SU-DHL-6 (cell line): ENCODE results near the gene SPSB2.

Experiments
- H2AFZ ChIP-seq: fragments of 200-600 bp; sonication (generic); 2 replicates; pipeline ENCODE4 v1.6.1; 2014; ENCODE audit warnings: low read depth, mild to moderate bottlenecking, moderate library complexity, mixed read lengths, antibody characterized with exemption, low read length; ENCODE audit not compliant: severe bottlenecking
- H3F3A ChIP-seq: fragments of 200-600 bp; shearing (Covaris generic); 2 replicates; pipeline ENCODE4 v1.6.0; 2016; ENCODE audit warnings: antibody characterized with exemption, mild to moderate bottlenecking; ENCODE audit not compliant: insufficient read depth
- H3K27ac ChIP-seq: fragments of 200-600 bp; sonication (generic); 2 replicates; pipeline ENCODE4 v1.5.1; 2016; ENCODE audit warnings: low read depth, mild to moderate bottlenecking, low read length, moderate library complexity, mixed read lengths
- H3K27me3 ChIP-seq: fragments of 200-600 bp; sonication (generic), shearing (Covaris generic); 2 replicates; pipeline ENCODE4 v1.6.0; 2014; ENCODE audit warnings: mild to moderate bottlenecking, low read length
- H3K36me3 ChIP-seq: fragments of 200-600 bp; sonication (generic); 2 replicates; pipeline ENCODE4 v1.6.1; 2014; ENCODE audit warnings: mild to moderate bottlenecking, low read length, mixed read lengths
- H3K4me2 ChIP-seq: fragments of 300-600, 200-600 bp; shearing (Covaris generic), sonication (generic); 2 replicates; pipeline ENCODE4 v1.6.0; 2014; ENCODE audit warnings: low read length, low read depth, mild to moderate bottlenecking; ENCODE audit not compliant: poor library complexity, severe bottlenecking
- H3K4me3 ChIP-seq: fragments of 200-600 bp; sonication (generic); 2 replicates; pipeline ENCODE4 v1.5.1; 2014; ENCODE audit warnings: antibody characterized with exemption, low read length, mild to moderate bottlenecking, mixed read lengths; ENCODE audit not compliant: insufficient read depth, poor library complexity, severe bottlenecking
- H3K79me2 ChIP-seq: fragments of 200-600 bp; sonication (generic); 2 replicates; pipeline ENCODE4 v1.6.1; 2014; ENCODE audit warnings: mild to moderate bottlenecking, low read length, moderate library complexity; ENCODE audit not compliant: insufficient read depth
- H3K9ac ChIP-seq: fragments of 200-600 bp; sonication (generic); 2 replicates; pipeline ENCODE4 v1.7.0; 2014; ENCODE audit warnings: mild to moderate bottlenecking, low read length
- H3K9me2 ChIP-seq: fragments of 200-600 bp; sonication (generic); replicated peaks from 2 replicates; pipeline ENCODE4 v1.6.1; 2014; ENCODE audit warnings: low read length; ENCODE audit not compliant: insufficient read depth
- H3K9me3 ChIP-seq: fragments of 200-600 bp; sonication (generic); 2 replicates; pipeline ENCODE4 v1.6.1; 2014; ENCODE audit warnings: low read length, mixed read lengths; ENCODE audit not compliant: insufficient read depth
- H4K20me1 ChIP-seq: fragments of 200-600 bp; sonication (generic); 2 replicates; pipeline ENCODE4 v1.6.1; 2014; ENCODE audit warnings: low read depth, mild to moderate bottlenecking, antibody characterized with exemption, low read length, moderate library complexity, mixed read lengths
- CTCF ChIP-seq: fragments of 200-600 bp; sonication (generic); IDR thresholded peaks from one replicate; pipeline ENCODE4 v1.5.1; 2017; ENCODE audit warnings: antibody characterized with exemption, mild to moderate bottlenecking, low read length, moderate library complexity; ENCODE audit not compliant: insufficient read depth, poor library complexity, severe bottlenecking
- EZH2phosphoT487 ChIP-seq: fragments of 200-600 bp; sonication (generic), shearing (Covaris generic); conservative IDR thresholded peaks from 2 replicates; pipeline ENCODE4 v1.6.1; 2018; ENCODE audit warnings: mild to moderate bottlenecking, antibody characterized with exemption, low read length, moderate library complexity, mixed read lengths

The SPSB2 gene

GRCh38 chr12:6828781-6829535, 44.1 kb downstream of the SPSB2 start:
- peak overlapping the region; percentile 29 for H3K4me2 ChIP-seq
- H2AFZ ChIP-seq = no peak overlapping the region
- no peaks in the 10 kb centered on the region for H3K36me3 ChIP-seq
- H3K4me3 ChIP-seq = peak overlapping the region; percentile 5
- no peak overlapping the region for H3K9ac ChIP-seq
- H4K20me1 ChIP-seq = no peaks in the 10 kb centered on the region; the same call in 1 of the 2 replicates
- H3K27ac ChIP-seq = no peak overlapping the region
- TF ChIP-seq EZH2phosphoT487 (peak; percentile 99; the same call in 1 of the 2 replicates), CTCF (no peak)
- H3F3A ChIP-seq = no peaks in the 10 kb centered on the region
- H3K9me2 ChIP-seq = no peaks in the 10 kb centered on the region
- no peaks in the 10 kb centered on the region for H3K79me2 ChIP-seq
- H3K27me3 ChIP-seq = no peaks in the 10 kb centered on the region
- no peaks in the 10 kb centered on the region for H3K9me3 ChIP-seq

- H4K20me1 ChIP-seq = no peaks in the 10 kb centered on the region; the same call in 1 of the 2 replicates
- no peak within 1 kb of the TSS for H3K27ac ChIP-seq
- H3F3A ChIP-seq = no peaks in the 10 kb centered on the region
- no peaks in the 10 kb centered on the region for H3K36me3 ChIP-seq
- no peaks in the 10 kb centered on the region for H3K9me2 ChIP-seq
- H3K4me3 ChIP-seq = peak within 1 kb of the TSS; percentile 5
- H3K4me2 ChIP-seq = peak within 1 kb of the TSS; percentile 29
- H3K9me3 ChIP-seq = no peaks in the 10 kb centered on the region
- no peak within 1 kb of the TSS for H2AFZ ChIP-seq
- no peak for TF ChIP-seq CTCF
- TF ChIP-seq EZH2phosphoT487 = peak; percentile 99; the same call in 1 of the 2 replicates
- H3K9ac ChIP-seq = no peak within 1 kb of the TSS
- no peaks in the 10 kb centered on the region for H3K27me3 ChIP-seq
- no peaks in the 10 kb centered on the region for H3K79me2 ChIP-seq
These were observed 44.9 kb downstream of the SPSB2 start, which contains the start of gene P3H3 for GRCh38 chr12:6827982-6828780. P3H3 (plus strand) TSS chr12:6828407; CDS start chr12:6828441, 34 bp downstream.

- TF ChIP-seq CTCF (no peak), EZH2phosphoT487 (no peak)
- Histone ChIP-seq H3K4me3 (no peak overlapping the region), H3K27ac (no peak overlapping the region), H4K20me1 (no peaks in the 10 kb centered on the region; the same call in 1 of the 2 replicates), H3K9me3 (no peaks in the 10 kb centered on the region), H3F3A (no peaks in the 10 kb centered on the region), H3K79me2 (no peaks in the 10 kb centered on the region), H3K9ac (no peak overlapping the region), H3K36me3 (no peaks in the 10 kb centered on the region), H2AFZ (no peak overlapping the region), H3K27me3 (no peaks in the 10 kb centered on the region), H3K4me2 (no peak overlapping the region), H3K9me2 (no peaks in the 10 kb centered on the region)
These were observed 45.6 kb downstream of the SPSB2 start for GRCh38 chr12:6827437-6827911.
